MCF 10A (cell line): Measurements from ENCODE around the gene MAMDC4. TPM values are rescaled to one million over a fixed set of nuclear protein-coding genes. Genes with fewer than 3 reads are reported as not detected.

Experiments used
- BruUV-seq: library from RNA; stranded (reverse); fragments of 400-500 nt; replicated peaks from 2 replicates; lab custom pipeline; 2021; lab: Mats Ljungman, UMichigan
- CTCF ChIA-PET: fragments of 300-600 bp; sonication (Branson Sonifier 250); formaldehyde crosslinking; extraction: SDS; loops from one replicate; lab custom pipeline; 2021; ENCODE audit warnings: antibody characterized with exemption, inconsistent platforms; lab: Yijun Ruan, JAX
- POLR2A ChIA-PET: fragments of 300-600, 350-650 bp; sonication (Branson Sonifier 250); formaldehyde crosslinking; extraction: SDS; loops from one replicate; lab custom pipeline; 2020; ENCODE audit warnings: antibody characterized with exemption, inconsistent platforms; lab: Yijun Ruan, JAX
- DNase-seq: peaks from one replicate; pipeline ENCODE4 v3.0.0-alpha.2; 2018; ENCODE audit not compliant: unreplicated experiment
- H3K27ac Mint-ChIP-seq: one replicate; pipeline ENCODE4 v1.8.0; 2022; ENCODE audit warnings: mild to moderate bottlenecking, low read depth, mixed read lengths; ENCODE audit not compliant: unreplicated experiment
- H3K27me3 Mint-ChIP-seq: one replicate; pipeline ENCODE4 v1.8.0; 2022; ENCODE audit warnings: mixed read lengths; ENCODE audit not compliant: insufficient read depth, unreplicated experiment
- H3K36me3 Mint-ChIP-seq: one replicate; pipeline ENCODE4 v1.8.0; 2022; ENCODE audit warnings: mild to moderate bottlenecking, moderate library complexity, mixed read lengths; ENCODE audit not compliant: insufficient read depth, unreplicated experiment
- H3K4me1 Mint-ChIP-seq: one replicate; pipeline ENCODE4 v1.8.0; 2022; ENCODE audit warnings: mixed read lengths; ENCODE audit not compliant: insufficient read depth, unreplicated experiment
- H3K4me3 Mint-ChIP-seq: one replicate; pipeline ENCODE4 v1.8.0; 2022; ENCODE audit warnings: mild to moderate bottlenecking, moderate library complexity, mixed read lengths; ENCODE audit not compliant: unreplicated experiment
- H3K9me3 Mint-ChIP-seq: one replicate; pipeline ENCODE4 v1.8.0; 2022; ENCODE audit warnings: mixed read lengths; ENCODE audit not compliant: unreplicated experiment
- intact Hi-C: fragments of 100-400 bp; cut with micrococcal nuclease; formaldehyde crosslinking; loops from 2 replicates; pipeline ENCODE4 v1.14.1; 2022
- total RNA-seq: library from RNA; stranded (reverse); gene quantifications from 2 replicates; pipeline ENCODE4 v1.2.3, GENCODE V29; 2022
- TF ChIP-seq, protein P1 (sequence below): fragments of 200-600 bp; IDR thresholded peaks from one replicate; pipeline ENCODE4 v1.8.0; 2022; ENCODE audit warnings: antibody characterized with exemption, mild to moderate bottlenecking; ENCODE audit not compliant: unreplicated experiment

Gene MAMDC4
- total RNA-seq, 1 experiment from 2014 or later, result 14.1 TPM

DNA sequence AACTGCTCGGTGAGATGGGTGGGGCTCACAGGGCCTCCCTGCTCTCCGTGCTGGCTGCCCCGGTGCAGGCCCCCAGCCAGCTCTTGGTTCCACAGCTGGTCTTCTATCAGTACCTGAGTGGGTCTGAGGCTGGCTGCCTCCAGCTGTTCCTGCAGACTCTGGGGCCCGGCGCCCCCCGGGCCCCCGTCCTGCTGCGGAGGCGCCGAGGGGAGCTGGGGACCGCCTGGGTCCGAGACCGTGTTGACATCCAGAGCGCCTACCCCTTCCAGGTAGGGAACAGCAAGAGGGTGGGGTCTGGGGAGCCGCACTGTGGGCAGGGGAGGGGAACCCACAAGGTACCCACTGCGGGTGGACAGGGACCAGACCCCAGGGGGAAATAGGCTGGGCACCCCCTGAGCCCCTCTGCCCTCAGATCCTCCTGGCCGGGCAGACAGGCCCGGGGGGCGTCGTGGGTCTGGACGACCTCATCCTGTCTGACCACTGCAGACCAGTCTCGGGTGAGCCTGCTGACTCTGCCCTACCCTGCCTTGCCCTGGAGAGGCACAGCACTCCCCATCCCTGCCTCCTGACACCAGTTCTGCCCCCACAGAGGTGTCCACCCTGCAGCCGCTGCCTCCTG, 2.8 kb downstream of the MAMDC4 start:
- H3K27ac Mint-ChIP-seq, result no peak overlapping the region
- H3K36me3 Mint-ChIP-seq, result peaks cover 12% of the 10 kb centered on the region
- DNase-seq, result no peak
- no peak overlapping the region for H3K4me3 Mint-ChIP-seq
- no peaks in the 10 kb centered on the region for H3K27me3 Mint-ChIP-seq
- TF ChIP-seq, protein P1, sequence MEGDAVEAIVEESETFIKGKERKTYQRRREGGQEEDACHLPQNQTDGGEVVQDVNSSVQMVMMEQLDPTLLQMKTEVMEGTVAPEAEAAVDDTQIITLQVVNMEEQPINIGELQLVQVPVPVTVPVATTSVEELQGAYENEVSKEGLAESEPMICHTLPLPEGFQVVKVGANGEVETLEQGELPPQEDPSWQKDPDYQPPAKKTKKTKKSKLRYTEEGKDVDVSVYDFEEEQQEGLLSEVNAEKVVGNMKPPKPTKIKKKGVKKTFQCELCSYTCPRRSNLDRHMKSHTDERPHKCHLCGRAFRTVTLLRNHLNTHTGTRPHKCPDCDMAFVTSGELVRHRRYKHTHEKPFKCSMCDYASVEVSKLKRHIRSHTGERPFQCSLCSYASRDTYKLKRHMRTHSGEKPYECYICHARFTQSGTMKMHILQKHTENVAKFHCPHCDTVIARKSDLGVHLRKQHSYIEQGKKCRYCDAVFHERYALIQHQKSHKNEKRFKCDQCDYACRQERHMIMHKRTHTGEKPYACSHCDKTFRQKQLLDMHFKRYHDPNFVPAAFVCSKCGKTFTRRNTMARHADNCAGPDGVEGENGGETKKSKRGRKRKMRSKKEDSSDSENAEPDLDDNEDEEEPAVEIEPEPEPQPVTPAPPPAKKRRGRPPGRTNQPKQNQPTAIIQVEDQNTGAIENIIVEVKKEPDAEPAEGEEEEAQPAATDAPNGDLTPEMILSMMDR, result no peak
- no peaks in the 10 kb centered on the region for H3K9me3 Mint-ChIP-seq
- CTCF ChIA-PET, result no interaction called here
- POLR2A ChIA-PET, result no interaction called here
- H3K4me1 Mint-ChIP-seq, result no peaks in the 10 kb centered on the region
- intact Hi-C loops, result no loop called here
- BruUV-seq, result no TSS peak

DNA sequence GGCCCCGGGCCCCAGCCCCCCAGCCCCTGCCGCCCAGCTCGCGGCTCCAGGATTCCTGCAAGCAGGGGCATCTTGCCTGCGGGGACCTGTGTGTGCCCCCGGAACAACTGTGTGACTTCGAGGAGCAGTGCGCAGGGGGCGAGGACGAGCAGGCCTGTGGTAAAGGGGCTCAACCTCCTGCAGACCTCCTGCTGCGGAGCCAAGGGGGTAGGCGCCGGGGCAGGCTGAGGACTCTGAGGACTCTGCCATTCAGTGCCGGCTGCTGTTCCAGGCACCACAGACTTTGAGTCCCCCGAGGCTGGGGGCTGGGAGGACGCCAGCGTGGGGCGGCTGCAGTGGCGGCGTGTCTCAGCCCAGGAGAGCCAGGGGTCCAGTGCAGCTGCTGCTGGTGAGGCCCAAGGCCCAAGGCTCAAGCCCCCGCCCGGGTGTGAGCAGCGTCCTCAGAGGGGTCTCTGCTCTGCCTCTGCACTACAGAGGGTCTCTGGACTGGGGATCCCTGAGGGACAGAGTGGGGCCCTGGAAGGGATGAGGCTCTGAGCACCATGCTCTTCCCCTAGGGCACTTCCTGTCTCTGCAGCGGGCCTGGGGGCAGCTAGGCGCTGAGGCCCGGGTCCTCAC, 3.4 kb downstream of the MAMDC4 start:
- intact Hi-C loops, result no loop called here
- Mint-ChIP-seq H3K27ac (no peak overlapping the region), H3K36me3 (peaks cover 6% of the 10 kb centered on the region), H3K27me3 (no peaks in the 10 kb centered on the region), H3K9me3 (no peaks in the 10 kb centered on the region), H3K4me1 (no peaks in the 10 kb centered on the region), H3K4me3 (no peak overlapping the region)
- ChIA-PET CTCF (interaction anchor here (0.6 kb wide), 1 partner anchor 92 kb away, joined by 3 read pairs; no protein-coding TSS in a partner anchor), POLR2A (interaction anchor here (0.8 to 0.9 kb wide), 3 partner anchors 9 to 17 kb away, joined by 3 to 4 read pairs (median 3); partner anchors contain the start of gene EDF1)
- no TSS peak for BruUV-seq
- DNase-seq, result no peak
- TF ChIP-seq, protein P1, result no peak

DNA sequence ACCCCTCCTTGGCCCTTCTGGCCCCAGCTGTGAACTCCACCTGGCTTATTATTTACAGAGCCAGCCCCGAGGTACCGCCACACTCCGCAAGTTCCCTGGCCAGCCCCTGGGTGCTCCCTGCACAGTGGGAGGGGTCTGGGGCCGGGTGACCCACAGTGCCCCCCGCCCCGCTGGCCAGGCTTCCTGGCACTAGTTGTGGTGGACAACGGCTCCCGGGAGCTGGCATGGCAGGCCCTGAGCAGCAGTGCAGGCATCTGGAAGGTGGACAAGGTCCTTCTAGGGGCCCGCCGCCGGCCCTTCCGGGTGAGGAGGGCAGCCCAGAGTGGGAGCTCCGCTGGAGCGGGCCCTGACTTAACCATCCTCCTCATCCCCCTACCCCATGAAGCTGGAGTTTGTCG, 3.9 kb downstream of the MAMDC4 start:
- intact Hi-C loops, result no loop called here
- BruUV-seq, result no TSS peak
- H3K27ac Mint-ChIP-seq, result no peak overlapping the region
- POLR2A ChIA-PET, result interaction anchor here (0.6 to 0.9 kb wide), 4 partner anchors 8 to 804 kb away, joined by 3 to 4 read pairs (median 3); partner anchors contain the start of gene EDF1
- CTCF ChIA-PET, result interaction anchor here (0.6 to 1.4 kb wide), 3 partner anchors 12 to 173 kb away, joined by 3 to 5 read pairs (median 4); no protein-coding TSS in a partner anchor
- TF ChIP-seq, protein P1, result no peak
- H3K4me1 Mint-ChIP-seq, result no peaks in the 10 kb centered on the region
- no peaks in the 10 kb centered on the region for H3K9me3 Mint-ChIP-seq
- no peak for DNase-seq
- peaks cover 4% of the 10 kb centered on the region for H3K36me3 Mint-ChIP-seq
- no peak overlapping the region for H3K4me3 Mint-ChIP-seq
- no peaks in the 10 kb centered on the region for H3K27me3 Mint-ChIP-seq

DNA sequence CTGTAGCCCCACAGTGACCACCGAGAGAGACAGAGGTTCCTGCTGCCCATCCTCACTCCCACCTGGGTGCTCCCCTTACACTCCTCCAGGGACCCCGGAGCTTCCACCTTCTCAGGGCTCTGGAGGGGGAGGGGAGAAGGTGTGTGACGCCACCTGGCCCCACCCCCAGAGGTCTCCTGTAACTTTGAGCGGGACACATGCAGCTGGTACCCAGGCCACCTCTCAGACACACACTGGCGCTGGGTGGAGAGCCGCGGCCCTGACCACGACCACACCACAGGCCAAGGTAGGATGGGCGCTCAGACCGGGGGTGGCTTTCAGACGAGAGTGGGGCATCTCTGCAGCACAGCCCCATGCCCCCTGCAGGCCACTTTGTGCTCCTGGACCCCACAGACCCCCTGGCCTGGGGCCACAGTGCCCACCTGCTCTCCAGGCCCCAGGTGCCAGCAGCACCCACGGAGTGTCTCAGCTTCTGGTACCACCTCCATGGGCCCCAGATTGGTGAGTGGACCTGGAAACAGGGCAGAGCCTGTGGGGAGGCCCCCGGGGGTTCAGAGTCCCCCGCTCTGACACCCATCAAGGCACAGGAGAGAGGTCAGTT, 4.5 kb downstream of the MAMDC4 start:
- H3K27ac Mint-ChIP-seq, result no peak overlapping the region
- no peak for DNase-seq
- H3K4me1 Mint-ChIP-seq, result no peaks in the 10 kb centered on the region
- ChIA-PET POLR2A (interaction anchor here (0.6 to 0.9 kb wide), 4 partner anchors 8 to 805 kb away, joined by 3 to 4 read pairs (median 3); partner anchors contain the start of gene EDF1), CTCF (interaction anchor here (0.6 to 1.4 kb wide), 3 partner anchors 11 to 173 kb away, joined by 3 to 5 read pairs (median 4); no protein-coding TSS in a partner anchor)
- intact Hi-C loops, result no loop called here
- H3K36me3 Mint-ChIP-seq, result no peaks in the 10 kb centered on the region
- H3K9me3 Mint-ChIP-seq, result no peaks in the 10 kb centered on the region
- H3K4me3 Mint-ChIP-seq, result no peak overlapping the region
- no TSS peak for BruUV-seq
- H3K27me3 Mint-ChIP-seq, result no peaks in the 10 kb centered on the region
- TF ChIP-seq, protein P1, result no peak
